A673 (cell line): Measurements from ENCODE around the gene KCND2.

Experiments used
- CTCF ChIP-seq: fragments of 300-800, 200-600 bp; sonication (generic); conservative IDR thresholded peaks from 2 replicates; pipeline ENCODE4 v1.5.1; 2017; ENCODE audit warnings: low read depth, mild to moderate bottlenecking, antibody characterized with exemption, low read length, moderate library complexity, mixed read lengths
- EZH2 ChIP-seq: fragments of 200-600 bp; sonication (generic); IDR thresholded peaks from 2 replicates; pipeline ENCODE4 v1.6.1; 2017; ENCODE audit warnings: borderline replicate concordance, low read depth, mild to moderate bottlenecking, mixed read lengths, antibody characterized with exemption, low read length; ENCODE audit not compliant: poor library complexity, severe bottlenecking

- TF ChIP-seq CTCF (no peak), EZH2 (no peak)
Measured at GRCh38 chr7:120229084-120229483, 43.9 kb upstream of the KCND2 start.
